DOHH2 (cell line): ENCODE results near the gene ZNF24.

Source experiments
- H3F3A ChIP-seq: fragments of 200-600 bp; sonication (generic), shearing (Covaris generic); 2 replicates; pipeline ENCODE4 v1.6.0; 2016; ENCODE audit warnings: antibody characterized with exemption, mild to moderate bottlenecking; ENCODE audit not compliant: control insufficient read depth, insufficient read depth
- H3K27ac ChIP-seq: fragments of 200-600 bp; sonication (generic); 2 replicates; pipeline ENCODE4 v1.5.1; 2014; ENCODE audit warnings: low read depth, mild to moderate bottlenecking, low read length, moderate library complexity
- H3K27me3 ChIP-seq: fragments of 200-600 bp; sonication (generic); 2 replicates; pipeline ENCODE4 v1.6.1; 2014; ENCODE audit warnings: mild to moderate bottlenecking, low read length, mixed read lengths; ENCODE audit not compliant: control insufficient read depth
- H3K36me3 ChIP-seq: fragments of 200-600 bp; sonication (generic); 2 replicates; pipeline ENCODE4 v1.6.1; 2014; ENCODE audit warnings: mild to moderate bottlenecking, low read length, moderate library complexity, mixed read lengths; ENCODE audit not compliant: control insufficient read depth
- H3K4me1 ChIP-seq: fragments of 200-600 bp; sonication (generic); 2 replicates; pipeline ENCODE4 v1.6.1; 2014; ENCODE audit warnings: mild to moderate bottlenecking, low read length, mixed read lengths; ENCODE audit not compliant: control insufficient read depth
- H3K4me2 ChIP-seq: fragments of 200-600 bp; sonication (generic); 2 replicates; pipeline ENCODE4 v1.6.0; 2014; ENCODE audit warnings: mild to moderate bottlenecking, low read length, moderate library complexity
- H3K4me3 ChIP-seq: fragments of 200-600 bp; sonication (generic); 2 replicates; pipeline ENCODE4 v1.5.1; 2014; ENCODE audit warnings: mild to moderate bottlenecking, low read length, mixed read lengths
- H3K79me2 ChIP-seq: fragments of 200-600 bp; sonication (generic); 2 replicates; pipeline ENCODE4 v1.6.1; 2014; ENCODE audit warnings: mild to moderate bottlenecking, low read length, mixed read lengths; ENCODE audit not compliant: control insufficient read depth
- H3K9me2 ChIP-seq: fragments of 200-600 bp; sonication (generic); replicated peaks from 2 replicates; pipeline ENCODE4 v1.6.1; 2014; ENCODE audit warnings: mild to moderate bottlenecking, low read length, mixed read lengths; ENCODE audit not compliant: control insufficient read depth
- H3K9me3 ChIP-seq: fragments of 200-600 bp; sonication (generic); 2 replicates; pipeline ENCODE4 v1.6.1; 2014; ENCODE audit warnings: antibody characterized with exemption, low read length, mixed read lengths; ENCODE audit not compliant: control insufficient read depth, insufficient read depth
- H4K20me1 ChIP-seq: fragments of 200-600 bp; sonication (generic); 2 replicates; pipeline ENCODE4 v1.6.0; 2014; ENCODE audit warnings: low read depth, mild to moderate bottlenecking, antibody characterized with exemption, low read length, moderate library complexity; ENCODE audit not compliant: control insufficient read depth, insufficient read depth
- EZH2phosphoT487 ChIP-seq: fragments of 200-600 bp; sonication (generic); IDR thresholded peaks from 2 replicates; pipeline ENCODE4 v1.6.1; 2017; ENCODE audit warnings: borderline replicate concordance, mild to moderate bottlenecking, antibody characterized with exemption, low read length, moderate library complexity, mixed read lengths
- TF ChIP-seq, protein P1 (sequence below): fragments of 200-600 bp; sonication (generic); IDR thresholded peaks from one replicate; pipeline ENCODE4 v1.5.1; 2014; ENCODE audit warnings: antibody characterized with exemption, mild to moderate bottlenecking, low read depth, low read length; ENCODE audit not compliant: poor library complexity, severe bottlenecking

ZNF24 gene

DNA sequence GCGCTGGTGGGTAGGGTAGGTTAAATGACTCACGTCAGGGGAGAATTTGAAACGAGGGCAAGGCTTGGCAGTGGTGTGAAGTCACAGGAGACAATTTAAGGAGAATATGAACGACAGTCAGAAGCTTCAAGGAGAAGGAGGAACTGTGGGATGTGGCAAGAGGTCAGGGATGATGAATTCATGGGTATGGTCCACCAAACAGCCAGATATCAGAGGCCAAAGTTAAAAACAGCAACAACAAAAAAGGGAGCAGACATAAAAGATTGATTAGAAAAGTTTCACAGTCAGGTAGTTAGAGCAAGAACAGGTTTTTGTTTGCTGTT, 34.3 kb upstream of the ZNF24 start:
- H3K4me2 ChIP-seq: no peak overlapping the region
- H3F3A ChIP-seq: no peaks in the 10 kb centered on the region
- peaks cover 13% of the 10 kb centered on the region for H3K4me1 ChIP-seq
- H3K36me3 ChIP-seq: no peaks in the 10 kb centered on the region
- no peak overlapping the region for H3K27ac ChIP-seq
- TF ChIP-seq, protein P1, sequence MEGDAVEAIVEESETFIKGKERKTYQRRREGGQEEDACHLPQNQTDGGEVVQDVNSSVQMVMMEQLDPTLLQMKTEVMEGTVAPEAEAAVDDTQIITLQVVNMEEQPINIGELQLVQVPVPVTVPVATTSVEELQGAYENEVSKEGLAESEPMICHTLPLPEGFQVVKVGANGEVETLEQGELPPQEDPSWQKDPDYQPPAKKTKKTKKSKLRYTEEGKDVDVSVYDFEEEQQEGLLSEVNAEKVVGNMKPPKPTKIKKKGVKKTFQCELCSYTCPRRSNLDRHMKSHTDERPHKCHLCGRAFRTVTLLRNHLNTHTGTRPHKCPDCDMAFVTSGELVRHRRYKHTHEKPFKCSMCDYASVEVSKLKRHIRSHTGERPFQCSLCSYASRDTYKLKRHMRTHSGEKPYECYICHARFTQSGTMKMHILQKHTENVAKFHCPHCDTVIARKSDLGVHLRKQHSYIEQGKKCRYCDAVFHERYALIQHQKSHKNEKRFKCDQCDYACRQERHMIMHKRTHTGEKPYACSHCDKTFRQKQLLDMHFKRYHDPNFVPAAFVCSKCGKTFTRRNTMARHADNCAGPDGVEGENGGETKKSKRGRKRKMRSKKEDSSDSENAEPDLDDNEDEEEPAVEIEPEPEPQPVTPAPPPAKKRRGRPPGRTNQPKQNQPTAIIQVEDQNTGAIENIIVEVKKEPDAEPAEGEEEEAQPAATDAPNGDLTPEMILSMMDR: no peak
- no peak for TF ChIP-seq EZH2phosphoT487
- H3K9me2 ChIP-seq: no peaks in the 10 kb centered on the region
- H3K4me3 ChIP-seq: no peak overlapping the region
- peaks cover 3% of the 10 kb centered on the region; the same call in 1 of the 2 replicates for H3K27me3 ChIP-seq
- no peaks in the 10 kb centered on the region for H4K20me1 ChIP-seq
- H3K9me3 ChIP-seq: no peaks in the 10 kb centered on the region
- H3K79me2 ChIP-seq: no peaks in the 10 kb centered on the region

- Histone ChIP-seq H3K27ac (no peak overlapping the region), H3K4me1 (peaks cover 13% of the 10 kb centered on the region), H3K36me3 (no peaks in the 10 kb centered on the region), H3K9me2 (no peaks in the 10 kb centered on the region), H4K20me1 (no peaks in the 10 kb centered on the region), H3K4me2 (no peak overlapping the region), H3K79me2 (no peaks in the 10 kb centered on the region), H3F3A (no peaks in the 10 kb centered on the region), H3K4me3 (no peak overlapping the region), H3K27me3 (peaks cover 3% of the 10 kb centered on the region; the same call in 1 of the 2 replicates), H3K9me3 (no peaks in the 10 kb centered on the region)
- TF ChIP-seq EZH2phosphoT487: no peak
- TF ChIP-seq, protein P1: no peak
Measured at GRCh38 chr18:35377875-35378573, 33.8 kb upstream of the ZNF24 start.

GRCh38 chr18:35376742-35377695, 32.8 kb upstream of the ZNF24 start, which contains the start of gene ZNF396:
Gene ZNF396, minus strand, starts transcription at chr18:35377337. Its CDS starts 3,045 bp downstream, at chr18:35374292.
- no peak for TF ChIP-seq EZH2phosphoT487
- TF ChIP-seq, protein P1: no peak
- Histone ChIP-seq H3F3A (no peaks in the 10 kb centered on the region), H4K20me1 (no peaks in the 10 kb centered on the region), H3K4me1 (peaks cover 13% of the 10 kb centered on the region), H3K4me3 (peak within 1 kb of the TSS; percentile 69), H3K4me2 (peak within 1 kb of the TSS; percentile 65), H3K27ac (no peak within 1 kb of the TSS), H3K9me3 (no peaks in the 10 kb centered on the region), H3K79me2 (no peaks in the 10 kb centered on the region), H3K27me3 (peaks cover 3% of the 10 kb centered on the region; the same call in 1 of the 2 replicates), H3K36me3 (no peaks in the 10 kb centered on the region), H3K9me2 (no peaks in the 10 kb centered on the region)
